Measurements from ENCODE around the gene GPX4.
A peak's percentile ranks its signal among the peaks of the same experiment; 100 is the strongest.
"Not testable (repeated sequence)": the region's sequence is repeated elsewhere in the genome, so short reads cannot be mapped to it uniquely, and the experiment has no call there.

Gene GPX4

DNA sequence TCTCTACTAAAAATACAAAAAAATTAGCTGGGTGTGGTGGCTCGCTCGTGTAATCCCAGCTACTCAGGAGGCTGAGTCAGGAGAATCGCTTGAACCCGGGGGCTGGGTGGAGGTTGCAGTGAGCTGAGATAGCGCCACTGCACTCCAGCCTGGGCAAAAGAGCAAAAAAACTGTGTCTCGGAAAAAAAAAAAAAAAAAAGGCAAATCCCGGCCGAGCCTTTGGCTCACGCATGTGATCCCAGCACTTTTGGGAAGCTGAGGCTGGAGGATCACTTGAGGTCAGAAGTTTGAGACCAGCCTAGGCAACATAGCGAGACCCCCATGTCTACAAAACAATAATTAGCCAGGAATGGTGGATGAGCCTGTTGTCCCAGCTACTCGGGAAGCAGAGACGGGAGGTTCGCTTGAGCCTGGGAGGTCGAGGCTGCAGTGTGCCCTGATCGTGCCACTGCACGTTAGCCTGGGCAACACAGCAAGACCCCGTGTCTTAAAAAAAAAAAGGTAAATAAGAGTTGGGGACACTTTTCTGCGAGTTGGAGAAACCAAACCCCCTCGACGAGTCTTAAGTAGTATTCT is 574 bp upstream of the GPX4 start:
- no peak for DNase-seq

DNA sequence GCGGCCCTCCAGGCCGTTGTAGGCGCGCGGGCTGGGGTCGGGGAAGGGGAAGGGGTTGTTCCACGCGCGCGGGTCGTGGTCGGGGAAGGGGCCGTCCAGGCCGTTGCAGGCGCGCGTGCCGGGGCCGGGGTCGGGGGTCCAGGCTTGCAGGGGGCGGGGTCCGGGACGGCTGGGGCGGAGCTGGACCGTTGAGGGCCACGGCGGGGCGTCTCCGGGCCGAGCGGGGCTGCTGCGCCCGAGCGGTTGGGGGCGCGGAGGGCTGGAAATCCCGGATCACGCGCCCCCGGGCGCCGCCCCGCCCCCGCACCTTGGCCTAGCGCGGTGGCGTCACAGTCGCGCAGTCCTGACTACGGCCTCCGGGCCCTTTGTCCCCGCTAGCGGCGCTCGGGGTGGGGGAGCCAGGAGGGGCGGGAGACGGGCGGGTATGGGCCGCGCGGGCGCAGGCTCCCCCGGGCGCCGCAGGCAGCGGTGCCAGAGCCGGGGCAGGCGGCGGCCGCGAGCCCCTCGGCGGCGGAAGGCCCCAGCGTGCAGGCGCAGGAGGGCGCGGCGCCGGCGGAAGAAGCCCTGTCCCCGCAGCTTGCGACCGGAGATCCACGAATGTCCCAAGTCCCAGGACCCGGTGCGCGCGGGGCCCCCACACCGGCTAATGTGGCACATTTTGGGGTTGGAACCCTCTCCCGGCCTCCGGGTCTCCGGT is 665 bp downstream of the GPX4 start:
- DNase-seq, result peak; percentile 79

DNA sequence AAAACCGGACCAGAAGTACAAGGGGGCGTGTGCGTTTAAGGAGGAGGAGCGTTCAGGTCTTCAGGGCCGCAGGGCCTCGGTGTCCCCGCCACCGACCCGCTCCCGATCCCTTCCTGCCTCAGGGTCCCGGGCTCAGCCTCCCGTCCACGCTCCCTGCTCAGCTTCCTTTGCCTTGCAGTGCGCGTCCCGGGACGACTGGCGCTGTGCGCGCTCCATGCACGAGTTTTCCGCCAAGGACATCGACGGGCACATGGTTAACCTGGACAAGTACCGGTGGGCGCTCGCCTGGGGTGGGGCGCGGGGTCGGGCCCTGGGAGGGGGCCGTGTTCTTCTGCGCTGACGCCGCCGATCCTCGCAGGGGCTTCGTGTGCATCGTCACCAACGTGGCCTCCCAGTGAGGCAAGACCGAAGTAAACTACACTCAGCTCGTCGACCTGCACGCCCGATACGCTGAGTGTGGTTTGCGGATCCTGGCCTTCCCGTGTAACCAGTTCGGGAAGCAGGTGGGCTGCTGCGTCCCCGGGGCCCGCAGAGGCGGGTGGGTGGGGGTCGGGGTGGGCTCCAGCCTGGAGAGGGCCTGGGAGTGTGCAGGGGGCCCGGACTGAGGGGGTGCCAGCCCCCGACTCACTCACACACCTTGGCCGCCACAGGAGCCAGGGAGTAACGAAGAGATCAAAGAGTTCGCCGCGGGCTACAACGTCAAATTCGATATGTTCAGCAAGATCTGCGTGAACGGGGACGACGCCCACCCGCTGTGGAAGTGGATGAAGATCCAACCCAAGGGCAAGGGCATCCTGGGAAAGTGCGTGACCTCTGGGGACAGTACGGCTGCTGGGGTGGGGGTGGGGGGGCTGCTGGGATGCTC is 1.4 kb downstream of the GPX4 start:
- DNase-seq, result no peak

DNA sequence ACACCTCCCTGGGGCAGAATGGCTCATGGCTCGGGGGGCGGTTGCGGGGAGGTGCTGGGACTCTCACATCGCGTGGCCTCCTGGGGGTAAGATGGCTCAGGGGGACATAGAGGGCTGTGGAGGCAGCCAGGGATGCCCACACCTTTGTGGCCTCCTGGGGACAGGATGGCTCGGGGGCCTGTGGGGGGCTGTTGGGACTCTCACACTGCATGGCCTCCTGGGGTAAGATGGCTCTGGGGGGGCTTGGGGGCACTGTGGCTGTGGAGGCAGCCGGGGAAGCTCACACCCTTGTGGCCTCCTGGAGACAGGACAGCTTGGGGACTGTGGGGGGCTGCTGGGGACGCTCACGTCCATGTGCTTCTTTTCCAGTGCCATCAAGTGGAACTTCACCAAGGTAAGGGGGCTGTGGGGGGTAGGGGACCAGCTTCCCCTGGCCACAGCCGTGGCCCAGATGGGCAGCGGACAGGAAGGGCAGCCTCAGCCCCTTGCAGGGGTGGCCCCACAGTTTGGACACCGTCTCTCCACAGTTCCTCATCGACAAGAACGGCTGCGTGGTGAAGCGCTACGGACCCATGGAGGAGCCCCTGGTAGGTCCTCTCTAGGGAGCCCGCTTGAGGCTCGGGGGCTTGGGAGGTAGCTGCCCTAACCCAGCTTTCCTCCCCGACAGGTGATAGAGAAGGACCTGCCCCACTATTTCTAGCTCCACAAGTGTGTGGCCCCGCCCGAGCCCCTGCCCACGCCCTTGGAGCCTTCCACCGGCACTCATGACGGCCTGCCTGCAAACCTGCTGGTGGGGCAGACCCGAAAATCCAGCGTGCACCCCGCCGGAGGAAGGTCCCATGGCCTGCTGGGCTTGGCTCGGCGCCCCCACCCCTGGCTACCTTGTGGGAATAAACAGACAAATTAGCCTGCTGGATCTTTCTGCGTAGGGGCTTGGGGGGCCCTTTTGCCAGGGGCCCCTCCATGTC is 2.4 kb downstream of the GPX4 start:
- DNase-seq, result no peak

DNA sequence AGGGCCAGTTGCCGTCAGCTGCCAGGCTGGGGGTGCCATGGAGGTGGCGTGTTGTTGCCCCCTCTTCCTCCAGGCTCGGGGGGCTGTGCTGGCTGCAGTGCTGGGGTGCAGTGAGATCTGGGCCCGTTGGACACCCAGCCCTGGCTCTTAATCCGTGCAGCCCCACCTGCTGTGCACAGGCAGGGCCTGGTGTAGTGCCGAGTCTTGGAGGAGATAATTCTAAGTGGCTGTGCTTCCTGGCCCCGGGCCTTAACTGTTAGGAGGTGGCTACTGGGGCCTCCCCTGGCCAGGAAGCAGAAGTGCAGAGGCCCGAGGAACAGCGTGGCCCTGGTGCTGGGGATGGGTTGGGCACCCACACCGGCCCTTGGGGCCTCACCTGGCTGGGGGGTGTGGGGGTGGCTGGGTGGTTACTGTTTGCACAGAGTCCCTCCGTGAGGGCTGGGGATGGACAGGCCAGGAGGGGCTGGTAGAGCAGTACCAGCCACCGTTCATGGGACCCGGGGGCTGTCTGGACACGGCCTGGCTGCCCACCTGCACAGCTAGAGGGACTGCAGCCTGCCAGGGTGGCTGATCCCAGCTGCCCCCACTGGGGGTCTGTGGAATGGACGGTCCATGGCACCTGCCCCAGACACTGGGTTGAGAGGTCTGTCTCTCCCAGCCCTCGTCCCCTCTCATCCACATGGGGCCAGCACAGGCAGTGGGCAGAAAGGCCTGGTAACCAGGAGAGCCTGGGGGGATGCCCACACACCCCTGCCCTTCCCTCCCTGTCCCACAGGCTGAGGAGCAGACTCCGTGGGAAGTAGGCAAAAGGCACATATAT is 3.3 kb downstream of the GPX4 start:
- no peak for DNase-seq

DNA sequence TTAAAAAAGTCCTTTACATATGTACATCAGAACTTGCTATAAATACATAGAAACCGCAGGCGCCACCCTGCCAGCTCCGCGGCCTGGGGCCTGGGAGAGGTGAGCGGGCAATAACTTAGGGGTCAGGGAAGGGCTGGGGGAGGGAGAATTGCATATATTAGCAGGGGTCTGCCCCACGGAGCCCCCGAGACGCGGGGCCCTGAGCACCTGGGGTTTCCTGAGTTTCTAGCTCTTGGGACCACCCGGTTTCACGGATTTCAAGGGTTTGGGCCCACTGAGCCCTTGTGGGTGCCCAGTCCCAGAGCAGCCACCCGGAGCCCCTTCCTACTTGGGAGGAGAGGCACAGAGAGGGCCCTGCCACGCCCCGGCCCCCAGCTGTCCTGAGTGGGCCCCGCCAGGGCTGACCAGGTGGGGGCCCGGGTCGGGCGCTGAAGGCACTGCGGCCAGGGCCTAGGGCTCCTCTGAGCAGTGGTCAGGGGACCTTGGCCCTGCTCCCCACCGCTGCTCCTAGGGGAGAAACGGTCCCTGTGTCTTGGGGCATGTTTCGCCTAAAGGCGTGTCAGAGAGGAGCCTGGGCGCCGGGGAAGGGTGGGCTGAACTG is 4.0 kb downstream of the GPX4 start:
- no peak for DNase-seq

DNA sequence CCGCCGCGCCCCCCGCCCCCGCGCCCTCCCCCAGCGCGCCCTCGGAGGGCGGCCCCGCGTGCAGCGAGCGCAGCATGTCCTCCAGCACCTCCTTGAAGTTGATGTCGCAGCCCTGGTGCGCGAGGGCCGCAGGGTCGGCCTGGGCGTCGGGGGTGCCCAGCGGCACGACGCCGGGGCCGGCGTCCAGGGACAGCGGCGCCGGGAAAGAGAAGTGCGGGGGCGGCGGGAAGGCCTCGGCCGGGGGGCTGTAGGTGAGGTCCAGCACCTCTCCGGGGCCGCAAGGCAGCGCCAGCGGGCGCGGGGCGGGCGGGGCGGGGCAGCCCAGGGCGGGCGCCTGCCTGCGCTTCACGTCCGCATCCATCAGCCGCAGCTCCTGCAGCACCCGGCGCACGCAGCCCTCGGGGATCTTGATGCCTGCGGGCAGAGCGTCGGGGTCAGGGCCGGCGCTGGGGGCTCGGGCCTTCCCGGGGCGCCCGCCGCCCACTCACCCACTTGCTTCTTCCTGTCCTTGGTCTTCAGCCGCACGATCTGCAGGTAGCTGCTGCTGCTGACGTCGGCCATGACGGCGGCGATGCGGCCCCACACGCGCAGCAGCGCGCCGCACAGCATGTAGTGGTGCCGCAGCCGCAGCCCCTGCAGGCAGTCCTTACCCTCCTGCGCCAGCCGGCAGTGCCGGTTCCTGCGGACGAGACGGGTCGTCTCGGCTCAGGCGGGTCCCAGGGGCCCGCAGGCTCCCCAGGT is 4.7 kb downstream of the GPX4 start:
- DNase-seq, result no peak

DNA sequence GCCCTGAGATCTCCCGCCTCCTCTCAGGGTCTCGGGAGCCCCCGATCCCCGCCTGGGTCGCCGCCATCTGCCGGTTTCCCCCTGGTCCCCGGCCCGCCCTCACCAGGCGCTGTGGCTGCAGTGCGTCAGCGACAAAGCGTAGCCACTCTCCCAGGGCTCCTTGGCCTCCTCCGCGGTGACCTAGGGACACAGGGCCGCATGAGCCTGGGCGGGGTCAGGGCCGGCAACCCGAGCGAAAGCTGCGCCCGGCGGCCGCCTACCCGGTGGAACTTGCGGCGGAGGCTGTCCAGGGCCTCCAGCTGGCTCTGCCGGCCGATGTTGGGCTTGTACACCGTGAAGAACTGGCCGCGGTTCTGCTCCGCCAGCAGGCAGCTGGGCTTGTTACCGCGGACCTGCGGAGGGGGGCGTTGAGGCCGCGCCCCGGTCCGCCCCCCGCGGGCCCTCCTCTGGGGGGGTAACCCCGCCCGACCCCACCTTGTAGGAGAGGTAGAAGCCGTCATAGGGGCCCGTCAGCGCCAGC is 5.3 kb downstream of the GPX4 start:
- DNase-seq, result no peak

DNA sequence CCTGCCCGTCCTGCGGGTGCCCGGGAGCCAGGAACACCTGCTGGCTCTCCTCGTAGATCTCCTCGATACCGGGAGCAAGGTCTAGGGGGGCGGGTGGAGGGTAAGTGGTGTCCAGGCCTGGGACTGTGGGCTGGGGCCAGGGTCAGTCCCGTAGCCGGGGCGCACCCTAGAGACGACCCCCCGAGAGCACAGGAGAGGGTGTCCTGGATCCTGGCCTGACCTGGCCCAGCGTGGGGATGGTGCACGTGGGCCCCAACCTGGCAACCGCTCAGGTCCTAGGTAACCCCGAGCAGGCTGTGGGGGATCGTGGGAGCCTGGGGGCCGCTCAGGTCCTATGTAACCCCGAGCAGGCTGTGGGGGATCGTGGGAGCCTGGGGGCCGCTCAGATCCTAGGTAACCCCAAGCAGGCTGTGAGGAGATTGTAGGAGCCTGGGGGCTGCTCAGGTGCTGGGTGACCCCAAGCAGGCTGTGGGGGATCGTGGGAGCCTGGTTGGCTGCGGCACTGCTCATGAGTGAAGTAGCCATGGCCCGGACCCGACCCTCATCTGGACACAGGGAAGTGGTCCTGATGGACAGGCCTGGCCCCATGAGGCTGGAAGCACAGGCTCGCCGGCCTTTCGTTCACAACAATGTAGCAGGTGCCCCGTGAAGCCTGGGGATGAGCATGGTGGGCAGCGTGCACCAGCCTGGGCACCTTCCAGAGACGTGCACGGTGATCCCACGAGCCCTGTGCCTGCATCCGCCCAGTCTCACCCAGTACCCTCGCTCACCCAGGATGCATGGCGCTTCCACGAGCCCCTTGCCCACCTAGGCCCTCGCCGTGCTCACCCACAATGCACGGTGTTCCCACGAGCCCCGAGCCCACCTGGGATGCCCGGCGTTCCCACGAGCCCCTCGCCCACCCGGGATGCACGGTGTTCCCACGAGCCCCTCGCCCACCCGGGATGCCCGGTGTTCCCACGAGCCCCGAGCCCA is 6.2 kb downstream of the GPX4 start:
- DNase-seq, result no peak

DNA sequence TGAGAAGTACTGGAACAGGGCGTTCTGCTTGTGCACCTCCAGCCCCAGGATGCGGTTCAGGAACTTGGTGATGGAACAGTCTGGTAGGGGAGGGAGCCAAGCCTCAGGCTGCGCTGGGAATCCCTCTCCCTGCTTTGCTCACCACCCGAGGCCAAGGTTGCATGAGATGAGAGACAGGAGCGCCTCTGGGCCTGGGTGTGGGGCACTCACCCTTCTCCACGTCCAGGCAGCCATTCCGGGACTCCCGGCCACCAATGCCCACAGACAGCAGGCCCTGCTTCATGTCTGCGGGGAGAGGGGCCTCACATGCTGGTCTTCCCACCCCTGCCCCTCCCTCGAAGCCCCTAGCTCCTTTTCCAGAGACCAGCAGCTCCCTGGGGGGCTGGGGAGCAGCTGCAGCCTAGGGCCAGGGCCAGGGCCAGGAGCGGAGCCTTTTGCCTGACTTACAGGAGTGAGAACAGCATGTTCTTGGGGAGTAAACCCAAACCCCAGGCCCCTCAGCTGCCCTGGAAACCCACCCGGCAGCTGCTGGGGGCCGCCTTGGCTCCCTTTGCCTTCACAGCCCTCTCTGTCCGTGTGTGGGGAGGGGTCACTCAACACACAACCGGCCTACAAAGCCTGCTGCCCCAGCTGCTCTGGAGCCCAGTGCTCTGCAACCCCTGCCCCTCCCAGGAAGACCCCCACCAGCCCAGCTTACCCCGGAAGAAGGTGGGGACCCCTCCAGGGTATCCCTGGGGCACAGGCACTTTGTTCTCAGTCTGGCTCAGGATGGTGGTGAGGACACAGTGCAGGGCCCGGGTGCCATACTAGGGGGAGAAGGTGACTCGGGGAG is 7.2 kb downstream of the GPX4 start:
- DNase-seq, result no peak

DNA sequence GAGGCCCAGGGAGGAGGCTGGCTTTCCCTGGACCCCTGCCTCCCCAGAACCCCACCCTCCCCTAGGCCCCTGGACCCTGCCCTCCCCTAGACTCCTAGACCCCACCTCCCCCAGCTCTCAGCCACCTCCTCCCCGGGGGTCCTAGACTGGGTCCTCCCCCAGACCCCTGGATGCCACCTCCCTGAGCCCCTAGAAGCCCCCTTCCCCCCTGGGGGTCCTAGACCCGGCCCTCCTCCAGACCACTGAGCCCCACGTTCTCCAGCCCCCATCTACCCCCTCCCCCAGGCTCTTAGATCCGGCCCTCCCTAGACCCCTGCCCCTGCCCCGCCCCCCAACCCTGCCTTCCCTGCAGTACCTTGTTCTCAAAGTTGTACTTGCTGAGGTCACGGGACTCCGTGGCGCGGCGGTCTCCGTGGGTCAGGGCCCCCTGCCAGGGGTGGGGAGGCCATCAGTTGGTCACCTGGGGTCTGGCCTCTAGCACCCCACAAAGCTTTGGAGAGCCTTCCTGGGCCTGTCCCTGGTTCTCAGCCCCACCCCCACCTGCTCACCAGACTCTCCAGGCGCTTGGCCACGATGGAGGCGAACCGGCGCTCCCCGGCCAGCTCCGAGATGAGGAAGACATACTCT is 8.0 kb downstream of the GPX4 start:
- no peak for DNase-seq

DNA sequence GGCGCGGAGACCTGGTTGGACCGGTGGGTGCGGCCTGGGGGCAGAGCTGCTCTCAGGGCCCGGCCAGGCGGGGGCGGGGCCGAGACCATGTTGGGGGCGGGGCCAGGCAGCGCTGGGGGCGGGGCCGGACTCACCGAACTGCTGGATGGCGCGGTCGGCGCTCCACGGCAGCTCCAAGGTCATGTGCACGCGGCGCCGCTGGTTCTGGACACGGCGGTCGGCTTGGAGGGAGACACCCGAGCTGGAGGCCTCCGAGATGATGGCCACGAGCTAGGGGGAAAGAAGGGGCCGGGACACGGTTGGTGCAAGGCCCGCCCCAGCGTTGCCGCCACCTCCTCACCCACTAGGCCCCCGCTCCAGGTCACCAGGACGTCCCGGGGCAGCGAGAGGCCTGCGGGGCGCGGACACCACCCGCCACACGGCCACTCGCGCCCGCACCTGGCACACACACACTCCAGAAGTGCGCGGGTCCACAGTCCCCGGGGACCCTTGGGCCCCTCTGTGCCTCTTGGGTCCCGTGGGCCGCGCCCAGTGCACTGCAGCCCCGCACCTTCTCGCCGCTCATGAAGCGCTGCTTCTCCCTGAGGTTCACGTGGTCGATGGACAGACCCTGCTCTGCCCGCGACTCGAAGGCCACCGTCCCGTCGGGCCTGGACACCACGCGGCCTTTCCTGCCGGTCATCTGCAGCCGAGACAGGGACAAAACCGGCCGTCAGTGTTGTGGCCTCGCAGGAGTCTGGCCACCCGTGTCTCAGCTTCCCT is 8.7 kb downstream of the GPX4 start:
- DNase-seq, result no peak

DNA sequence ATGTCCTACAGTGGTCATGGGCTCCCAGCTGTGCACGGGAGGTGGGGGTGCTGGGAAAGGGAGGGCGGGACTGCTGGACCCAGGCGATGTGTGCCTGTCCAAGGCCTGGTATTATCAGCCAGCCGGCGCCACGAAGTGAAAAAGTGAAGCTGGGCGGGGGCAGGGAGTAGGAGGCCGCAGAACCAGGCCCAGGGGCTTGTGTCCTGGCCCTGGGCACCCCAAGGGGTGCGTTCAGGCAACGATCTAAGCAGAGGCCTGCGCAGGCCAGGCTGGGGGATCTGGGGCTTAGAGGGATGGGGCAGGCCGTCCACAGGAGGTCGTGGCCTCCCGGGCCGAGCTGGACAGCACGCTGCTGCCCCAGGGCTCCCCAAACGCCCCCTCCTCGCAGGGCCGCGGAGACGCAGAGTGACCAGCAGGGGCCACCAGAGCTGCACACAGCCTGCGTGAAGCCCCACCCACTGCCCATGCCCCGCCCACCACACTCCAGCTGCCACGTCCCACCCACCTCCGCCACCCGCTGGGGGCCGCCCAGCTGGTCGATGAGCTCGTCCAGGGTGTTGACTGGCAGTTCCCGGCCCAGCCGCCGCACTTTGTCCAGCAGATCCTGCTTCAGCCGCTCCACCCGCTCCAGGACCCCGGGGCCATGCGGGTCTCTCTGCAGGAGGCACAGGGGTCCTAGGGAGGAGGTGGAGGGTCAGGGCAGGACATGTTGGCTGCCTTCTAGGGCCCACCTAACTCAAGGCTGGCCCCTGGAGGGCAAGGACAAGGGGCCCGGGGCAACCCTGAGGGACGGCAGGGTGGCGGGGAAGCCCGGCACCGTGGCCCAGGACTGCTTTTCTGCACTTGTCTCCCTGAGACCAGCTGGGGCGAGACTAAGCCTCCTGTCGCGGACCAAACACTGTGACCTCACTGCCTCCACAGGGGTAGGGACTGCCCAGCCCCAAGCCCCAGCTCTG is 9.5 kb downstream of the GPX4 start:
- DNase-seq, result peak; percentile 87

DNA sequence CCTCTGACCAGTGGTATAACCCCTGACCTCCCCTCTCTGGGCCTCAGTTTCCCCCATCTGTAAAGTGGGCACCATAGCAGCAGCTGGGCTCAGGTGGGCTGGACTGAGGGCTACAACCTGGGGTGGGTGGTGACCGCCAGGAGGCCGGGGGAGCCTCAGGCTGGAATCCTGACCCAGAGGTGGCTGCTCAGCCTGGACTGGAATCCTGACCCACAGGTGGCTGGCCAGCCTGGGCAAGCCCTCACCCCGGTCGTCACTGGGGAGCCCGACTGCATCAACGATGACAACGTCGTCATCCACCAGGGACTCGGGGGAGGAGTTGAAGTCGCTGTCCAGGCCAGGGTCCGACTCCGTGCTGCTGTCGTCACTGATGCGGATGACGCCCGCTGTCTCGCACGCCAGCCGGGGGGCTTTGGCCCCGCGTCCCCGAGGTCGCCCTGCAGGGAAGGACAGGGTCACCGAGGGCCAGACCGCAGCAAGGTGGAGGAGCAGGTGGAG is 10.2 kb downstream of the GPX4 start:
- no peak for DNase-seq

DNA sequence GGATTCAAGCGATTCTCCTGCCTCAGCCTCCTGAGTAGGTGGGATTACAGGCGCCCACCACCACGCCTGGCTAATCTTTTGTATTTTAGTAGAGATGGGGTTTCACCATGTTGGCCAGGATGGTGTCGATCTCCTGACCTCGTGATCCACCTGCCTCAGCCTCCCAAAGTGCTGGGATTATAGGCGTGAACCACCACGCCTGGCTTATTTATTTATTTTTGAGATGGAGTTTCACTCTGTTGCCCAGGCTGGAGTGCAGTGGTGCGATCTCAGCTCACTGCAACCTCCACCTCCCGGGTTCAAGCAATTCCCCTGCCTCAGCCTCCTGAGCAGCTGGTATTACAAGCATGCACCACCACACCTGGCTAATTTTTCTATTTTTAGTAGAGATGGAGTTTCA is 10.9 kb downstream of the GPX4 start:
- DNase-seq, result not testable (repeated sequence)
